MCF 10A (cell line): ENCODE results near the gene GFRA1. TPM values are rescaled to one million over a fixed set of nuclear protein-coding genes. Genes with fewer than 3 reads are reported as not detected.
A peak's percentile ranks its signal among the peaks of the same experiment; 100 is the strongest.

Source experiments
- BruUV-seq: library from RNA; stranded (reverse); fragments of 400-500 nt; replicated peaks from 2 replicates; lab custom pipeline; 2021; lab: Mats Ljungman, UMichigan
- CTCF ChIA-PET: fragments of 300-600 bp; sonication (Branson Sonifier 250); formaldehyde crosslinking; extraction: SDS; loops from one replicate; lab custom pipeline; 2021; ENCODE audit warnings: antibody characterized with exemption, inconsistent platforms; lab: Yijun Ruan, JAX
- POLR2A ChIA-PET: fragments of 300-600, 350-650 bp; sonication (Branson Sonifier 250); formaldehyde crosslinking; extraction: SDS; loops from one replicate; lab custom pipeline; 2020; ENCODE audit warnings: antibody characterized with exemption, inconsistent platforms; lab: Yijun Ruan, JAX
- DNase-seq: peaks from one replicate; pipeline ENCODE4 v3.0.0-alpha.2; 2018; ENCODE audit not compliant: unreplicated experiment
- H3K27ac Mint-ChIP-seq: one replicate; pipeline ENCODE4 v1.8.0; 2022; ENCODE audit warnings: mild to moderate bottlenecking, low read depth, mixed read lengths; ENCODE audit not compliant: unreplicated experiment
- H3K27me3 Mint-ChIP-seq: one replicate; pipeline ENCODE4 v1.8.0; 2022; ENCODE audit warnings: mixed read lengths; ENCODE audit not compliant: insufficient read depth, unreplicated experiment
- H3K36me3 Mint-ChIP-seq: one replicate; pipeline ENCODE4 v1.8.0; 2022; ENCODE audit warnings: mild to moderate bottlenecking, moderate library complexity, mixed read lengths; ENCODE audit not compliant: insufficient read depth, unreplicated experiment
- H3K4me1 Mint-ChIP-seq: one replicate; pipeline ENCODE4 v1.8.0; 2022; ENCODE audit warnings: mixed read lengths; ENCODE audit not compliant: insufficient read depth, unreplicated experiment
- H3K4me3 Mint-ChIP-seq: one replicate; pipeline ENCODE4 v1.8.0; 2022; ENCODE audit warnings: mild to moderate bottlenecking, moderate library complexity, mixed read lengths; ENCODE audit not compliant: unreplicated experiment
- H3K9me3 Mint-ChIP-seq: one replicate; pipeline ENCODE4 v1.8.0; 2022; ENCODE audit warnings: mixed read lengths; ENCODE audit not compliant: unreplicated experiment
- intact Hi-C: fragments of 100-400 bp; cut with micrococcal nuclease; formaldehyde crosslinking; loops from 2 replicates; pipeline ENCODE4 v1.14.1; 2022
- total RNA-seq: library from RNA; stranded (reverse); gene quantifications from 2 replicates; pipeline ENCODE4 v1.2.3, GENCODE V29; 2022
- TF ChIP-seq, protein P1 (sequence below): fragments of 200-600 bp; IDR thresholded peaks from one replicate; pipeline ENCODE4 v1.8.0; 2022; ENCODE audit warnings: antibody characterized with exemption, mild to moderate bottlenecking; ENCODE audit not compliant: unreplicated experiment

GFRA1 gene
- total RNA-seq, 1 experiment from 2014 or later = not detected

DNA sequence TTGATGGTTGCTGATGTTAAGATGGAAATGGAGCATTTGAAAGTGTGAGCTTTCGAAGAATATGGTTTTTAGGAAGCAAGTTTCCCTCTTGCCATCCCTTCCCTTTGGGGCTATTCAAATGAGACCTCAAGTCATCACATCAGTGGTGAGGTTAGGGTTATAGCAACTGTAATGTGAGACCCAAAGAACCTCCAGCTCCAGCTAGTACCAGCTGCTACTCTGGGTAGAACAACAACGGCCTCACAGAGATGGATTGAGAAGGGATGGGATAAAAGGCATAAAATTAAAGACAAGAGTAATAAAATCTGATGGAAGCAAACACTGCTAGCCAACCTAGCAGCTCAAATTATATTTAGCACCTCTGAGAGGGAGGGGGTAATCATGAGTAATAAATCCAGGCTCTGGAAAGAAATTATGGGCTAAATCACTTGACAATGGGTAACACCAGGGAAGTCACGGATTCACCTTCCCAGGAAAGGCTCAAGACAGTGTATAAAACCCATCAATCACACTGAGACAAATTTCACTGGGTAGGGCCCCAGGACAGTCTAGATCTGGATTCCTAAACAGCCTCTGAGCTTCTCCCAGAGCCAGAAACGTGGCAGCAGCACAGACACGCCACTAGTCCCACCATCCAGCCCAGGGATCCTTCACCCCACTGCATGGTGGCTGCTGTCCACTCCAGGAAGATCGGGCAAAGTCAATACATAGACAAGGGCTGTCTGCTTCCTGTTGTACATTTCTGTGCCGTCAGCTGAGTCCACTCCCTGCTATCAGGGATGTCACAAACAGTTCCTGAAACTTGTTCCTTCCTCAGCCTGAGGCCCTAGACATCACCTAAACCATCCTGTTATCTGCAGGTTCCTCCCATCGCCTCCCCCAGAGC is 151.1 kb downstream of the GFRA1 start:
- Mint-ChIP-seq H3K9me3 (peaks cover 7% of the 10 kb centered on the region), H3K27ac (no peak overlapping the region), H3K4me1 (no peaks in the 10 kb centered on the region), H3K4me3 (no peak overlapping the region), H3K27me3 (no peaks in the 10 kb centered on the region), H3K36me3 (peaks cover 5% of the 10 kb centered on the region)
- no TSS peak for BruUV-seq
- POLR2A ChIA-PET = interaction anchor here (0.7 kb wide), 1 partner anchor 139 kb away, joined by 3 read pairs; no protein-coding TSS in a partner anchor
- intact Hi-C loops = no loop called here
- DNase-seq = no peak
- CTCF ChIA-PET = interaction anchor here (0.5 to 0.7 kb wide), 3 partner anchors 21 to 257 kb away, joined by 3 to 4 read pairs (median 3); no protein-coding TSS in a partner anchor
- TF ChIP-seq, protein P1, sequence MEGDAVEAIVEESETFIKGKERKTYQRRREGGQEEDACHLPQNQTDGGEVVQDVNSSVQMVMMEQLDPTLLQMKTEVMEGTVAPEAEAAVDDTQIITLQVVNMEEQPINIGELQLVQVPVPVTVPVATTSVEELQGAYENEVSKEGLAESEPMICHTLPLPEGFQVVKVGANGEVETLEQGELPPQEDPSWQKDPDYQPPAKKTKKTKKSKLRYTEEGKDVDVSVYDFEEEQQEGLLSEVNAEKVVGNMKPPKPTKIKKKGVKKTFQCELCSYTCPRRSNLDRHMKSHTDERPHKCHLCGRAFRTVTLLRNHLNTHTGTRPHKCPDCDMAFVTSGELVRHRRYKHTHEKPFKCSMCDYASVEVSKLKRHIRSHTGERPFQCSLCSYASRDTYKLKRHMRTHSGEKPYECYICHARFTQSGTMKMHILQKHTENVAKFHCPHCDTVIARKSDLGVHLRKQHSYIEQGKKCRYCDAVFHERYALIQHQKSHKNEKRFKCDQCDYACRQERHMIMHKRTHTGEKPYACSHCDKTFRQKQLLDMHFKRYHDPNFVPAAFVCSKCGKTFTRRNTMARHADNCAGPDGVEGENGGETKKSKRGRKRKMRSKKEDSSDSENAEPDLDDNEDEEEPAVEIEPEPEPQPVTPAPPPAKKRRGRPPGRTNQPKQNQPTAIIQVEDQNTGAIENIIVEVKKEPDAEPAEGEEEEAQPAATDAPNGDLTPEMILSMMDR = no peak

DNA sequence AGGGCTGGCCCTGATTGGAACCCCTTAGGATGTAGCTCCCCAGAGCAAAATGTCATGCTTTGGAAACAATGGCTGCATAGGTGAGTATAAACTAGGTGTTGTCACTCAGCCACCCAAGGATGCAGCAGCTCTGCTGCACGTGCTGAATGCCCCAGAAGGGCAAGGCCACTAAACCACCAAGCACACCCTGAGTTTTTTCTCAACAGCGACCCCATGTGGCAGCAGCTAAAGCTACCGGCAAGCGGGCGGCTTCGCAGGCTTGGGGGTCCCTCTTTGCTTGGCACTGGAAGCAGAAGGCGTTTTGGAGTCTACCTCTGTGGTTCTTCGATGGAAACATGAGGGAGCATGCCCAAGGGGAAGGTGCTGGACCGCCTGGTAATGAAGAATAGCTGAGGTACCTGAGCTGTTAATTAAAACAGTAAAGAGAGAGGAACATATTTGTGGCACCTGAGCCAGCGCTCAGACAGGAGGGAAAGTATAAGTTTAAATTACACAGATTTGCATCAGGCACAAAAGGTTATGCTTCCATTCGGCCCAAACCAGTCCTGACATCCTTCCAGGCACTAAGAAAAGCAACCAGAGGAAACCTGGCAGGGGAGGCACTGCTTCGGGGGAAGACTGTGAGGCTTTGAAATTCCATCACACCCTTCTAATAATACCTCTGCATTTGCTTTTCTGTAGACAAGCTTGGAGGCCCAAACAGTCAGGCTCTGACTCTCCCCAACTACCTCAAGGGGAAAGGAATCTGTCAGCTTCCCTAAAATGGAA is 152.1 kb downstream of the GFRA1 start:
- CTCF ChIA-PET = interaction anchor here (0.7 to 1.0 kb wide), 4 partner anchors 36 to 104 kb away, joined by 3 read pairs; no protein-coding TSS in a partner anchor
- Mint-ChIP-seq H3K4me1 (no peaks in the 10 kb centered on the region), H3K27me3 (no peaks in the 10 kb centered on the region), H3K27ac (no peak overlapping the region), H3K4me3 (no peak overlapping the region), H3K9me3 (peaks cover 7% of the 10 kb centered on the region), H3K36me3 (peaks cover 5% of the 10 kb centered on the region)
- DNase-seq = peak; percentile 9
- intact Hi-C loops = no loop called here
- POLR2A ChIA-PET = interaction anchor here (0.7 kb wide), 1 partner anchor 140 kb away, joined by 3 read pairs; no protein-coding TSS in a partner anchor
- TF ChIP-seq, protein P1 = no peak
- BruUV-seq = no TSS peak

DNA sequence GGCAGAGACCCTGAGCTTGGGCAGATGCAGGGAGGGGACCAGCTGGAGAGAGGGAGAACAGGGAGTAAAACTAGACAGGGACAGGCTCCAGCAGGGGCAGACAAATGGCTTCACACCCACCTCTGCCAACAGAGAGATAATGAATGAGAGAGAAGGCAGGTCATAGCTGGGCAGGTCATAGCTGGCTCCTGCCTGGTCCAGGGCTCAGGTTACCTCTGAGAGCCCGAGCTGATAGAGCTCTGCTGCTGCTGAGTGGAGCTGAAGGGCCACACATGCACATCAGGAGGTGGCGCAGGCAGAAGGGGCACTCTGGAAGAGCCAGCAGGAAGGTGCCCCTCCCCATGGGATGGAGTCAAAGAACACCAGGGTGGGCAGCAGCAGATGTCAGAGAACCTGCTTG is 154.2 kb downstream of the GFRA1 start:
- Mint-ChIP-seq H3K36me3 (peaks cover 5% of the 10 kb centered on the region), H3K9me3 (peaks cover 7% of the 10 kb centered on the region), H3K27ac (no peak overlapping the region), H3K27me3 (no peaks in the 10 kb centered on the region), H3K4me1 (no peaks in the 10 kb centered on the region), H3K4me3 (no peak overlapping the region)
- POLR2A ChIA-PET = no interaction called here
- no peak for DNase-seq
- intact Hi-C loops = no loop called here
- no TSS peak for BruUV-seq
- CTCF ChIA-PET = interaction anchor here (0.8 kb wide), 1 partner anchor 144 kb away, joined by 3 read pairs; no protein-coding TSS in a partner anchor
- TF ChIP-seq, protein P1 = no peak

DNA sequence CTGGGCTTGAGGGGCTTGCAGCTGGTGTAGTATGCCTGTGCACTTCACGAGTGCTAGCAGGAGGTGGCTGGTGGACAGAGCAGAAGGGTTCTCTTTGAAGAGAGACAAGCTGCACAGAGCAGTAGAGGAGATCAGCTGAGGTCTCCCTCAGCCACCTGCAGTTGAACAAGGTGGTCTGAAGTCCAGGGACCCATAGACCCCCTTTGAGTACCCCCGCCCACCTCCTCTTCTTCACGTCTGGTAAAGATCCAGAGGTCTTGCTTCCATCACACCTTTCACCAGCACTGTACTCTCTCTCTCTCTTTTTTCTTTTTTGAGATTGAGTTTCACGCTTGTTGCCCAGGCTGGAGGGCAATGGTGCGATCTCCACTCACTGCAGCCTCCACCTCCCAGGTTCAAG is 157.2 kb downstream of the GFRA1 start:
- peaks cover 5% of the 10 kb centered on the region for H3K36me3 Mint-ChIP-seq
- no peaks in the 10 kb centered on the region for H3K4me1 Mint-ChIP-seq
- TF ChIP-seq, protein P1 = no peak
- BruUV-seq = no TSS peak
- CTCF ChIA-PET = interaction anchor here (0.5 kb wide), 1 partner anchor 441 kb away, joined by 3 read pairs; no protein-coding TSS in a partner anchor
- intact Hi-C loops = no loop called here
- H3K27ac Mint-ChIP-seq = no peak overlapping the region
- peaks cover 10% of the 10 kb centered on the region for H3K27me3 Mint-ChIP-seq
- POLR2A ChIA-PET = no interaction called here
- H3K4me3 Mint-ChIP-seq = no peak overlapping the region
- no peak for DNase-seq
- H3K9me3 Mint-ChIP-seq = peaks cover 7% of the 10 kb centered on the region
